ENCODE data around the gene A2M.

Gene A2M

GRCh38 chr12:9064201-9064814 is 51.4 kb downstream of the A2M start:
- no peaks in the 10 kb centered on the region for H3K36me3 ChIP-seq (replicated peaks; ENCODE audit: insufficient read depth, low read length)
- peak overlapping the region; percentile 61 for H3K9ac ChIP-seq (ENCODE audit: low read length)
- no peaks in the 10 kb centered on the region for H4K20me1 ChIP-seq (ENCODE audit: insufficient read depth, low read length)
- no peaks in the 10 kb centered on the region for H3F3A ChIP-seq (ENCODE audit: insufficient read depth, low read length)
- H3K27me3 ChIP-seq (replicated peaks; ENCODE audit: insufficient read depth, low read length), result no peaks in the 10 kb centered on the region
- H3K79me2 ChIP-seq (ENCODE audit: low read length), result no peaks in the 10 kb centered on the region
- TF ChIP-seq CTCF (IDR thresholded peaks at IDR 0.05; ENCODE audit: low read length) (peak; percentile 72), EZH2 (optimal IDR thresholded peaks at IDR 0.05; ENCODE audit: low read depth, low read length) (no peak)
- H3K4me1 ChIP-seq (ENCODE audit: low read length), result peaks cover 9% of the 10 kb centered on the region; the same call in 1 of the 2 replicates
- H2AFZ ChIP-seq (ENCODE audit: low read length), result peak overlapping the region; percentile 98
- no peaks in the 10 kb centered on the region for H3K9me3 ChIP-seq (replicated peaks; ENCODE audit: insufficient read depth, low read length)
- peak overlapping the region; percentile 41; the same call in 1 of the 2 replicates for H3K27ac ChIP-seq (ENCODE audit: low read length)
- H3K4me2 ChIP-seq (ENCODE audit: low read depth, low read length), result peak overlapping the region; percentile 72
- H3K4me3 ChIP-seq (ENCODE audit: low read length), result peak overlapping the region; percentile 87
- peak; percentile 85 for DNase-seq
- no peaks in the 10 kb centered on the region for H3K9me2 ChIP-seq (replicated peaks; ENCODE audit: insufficient read depth, low read length)

DNA sequence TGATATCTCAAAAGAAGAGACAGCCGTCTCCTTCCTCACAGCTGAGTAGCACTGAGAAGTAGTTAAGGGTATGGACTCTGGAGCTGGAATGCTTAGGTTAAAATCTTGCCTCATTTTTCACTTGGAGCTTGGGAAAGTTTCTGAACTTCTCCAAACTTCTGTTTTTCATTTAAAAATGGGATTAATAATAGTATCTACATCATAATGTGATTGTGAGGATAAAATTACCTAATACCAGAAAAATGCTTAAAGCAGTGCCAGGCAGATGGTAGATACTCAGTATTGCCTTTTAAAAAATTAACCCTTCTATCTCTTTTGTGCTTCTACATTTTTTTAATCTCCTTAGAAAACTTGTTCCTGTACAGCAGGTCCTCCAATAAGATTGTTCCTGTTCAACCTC is 63.1 kb downstream of the A2M start:
- Histone ChIP-seq H3K4me1 (ENCODE audit: low read length) (no peaks in the 10 kb centered on the region), H3K27me3 (replicated peaks; ENCODE audit: insufficient read depth, low read length) (no peaks in the 10 kb centered on the region), H3K36me3 (replicated peaks; ENCODE audit: insufficient read depth, low read length) (no peaks in the 10 kb centered on the region), H3K4me2 (ENCODE audit: low read depth, low read length) (no peak overlapping the region), H3F3A (ENCODE audit: insufficient read depth, low read length) (no peaks in the 10 kb centered on the region), H3K27ac (ENCODE audit: low read length) (no peak overlapping the region), H3K9me3 (replicated peaks; ENCODE audit: insufficient read depth, low read length) (no peaks in the 10 kb centered on the region), H3K9ac (ENCODE audit: low read length) (no peak overlapping the region), H2AFZ (ENCODE audit: low read length) (no peak overlapping the region), H3K4me3 (ENCODE audit: low read length) (no peak overlapping the region), H3K9me2 (replicated peaks; ENCODE audit: insufficient read depth, low read length) (no peaks in the 10 kb centered on the region), H4K20me1 (ENCODE audit: insufficient read depth, low read length) (no peaks in the 10 kb centered on the region), H3K79me2 (ENCODE audit: low read length) (no peaks in the 10 kb centered on the region)
- no peak for DNase-seq
- no peak for TF ChIP-seq EZH2phosphoT487 (IDR thresholded peaks at IDR 0.05; ENCODE audit: low read length)
- TF ChIP-seq CTCF (IDR thresholded peaks at IDR 0.05; ENCODE audit: low read length), result no peak
- TF ChIP-seq EZH2 (optimal IDR thresholded peaks at IDR 0.05; ENCODE audit: low read depth, low read length), result no peak

GRCh38 chr12:9051158-9051550 is 64.6 kb downstream of the A2M start:
- H3K27me3 ChIP-seq (replicated peaks; ENCODE audit: insufficient read depth, low read length), result no peaks in the 10 kb centered on the region
- H3K4me1 ChIP-seq (ENCODE audit: low read length), result 0 out of 2 replicates have a peak, but pooled peaks cover 6% of the 10 kb centered on the region
- no peak for DNase-seq
- H3K4me3 ChIP-seq (ENCODE audit: low read length), result no peak overlapping the region
- no peaks in the 10 kb centered on the region for H3K79me2 ChIP-seq (ENCODE audit: low read length)
- H3K9me2 ChIP-seq (replicated peaks; ENCODE audit: insufficient read depth, low read length), result no peaks in the 10 kb centered on the region
- no peaks in the 10 kb centered on the region for H4K20me1 ChIP-seq (ENCODE audit: insufficient read depth, low read length)
- H2AFZ ChIP-seq (ENCODE audit: low read length), result no peak overlapping the region
- no peak overlapping the region for H3K9ac ChIP-seq (ENCODE audit: low read length)
- H3K4me2 ChIP-seq (ENCODE audit: low read depth, low read length), result no peak overlapping the region
- H3F3A ChIP-seq (ENCODE audit: insufficient read depth, low read length), result no peaks in the 10 kb centered on the region
- no peak overlapping the region for H3K27ac ChIP-seq (ENCODE audit: low read length)
- TF ChIP-seq CTCF (IDR thresholded peaks at IDR 0.05; ENCODE audit: low read length) (no peak), EZH2phosphoT487 (IDR thresholded peaks at IDR 0.05; ENCODE audit: low read length) (no peak), EZH2 (optimal IDR thresholded peaks at IDR 0.05; ENCODE audit: low read depth, low read length) (no peak)
- no peaks in the 10 kb centered on the region for H3K36me3 ChIP-seq (replicated peaks; ENCODE audit: insufficient read depth, low read length)
- no peaks in the 10 kb centered on the region for H3K9me3 ChIP-seq (replicated peaks; ENCODE audit: insufficient read depth, low read length)
